GM12873 (cell line): Measurements from ENCODE around the gene KLHL36.

ENCODE experiments used
- CTCF ChIP-seq: IDR thresholded peaks from 2 replicates; pipeline ENCODE4 v1.5.1; 2012; ENCODE audit warnings: low read depth, mild to moderate bottlenecking, moderate library complexity, low read length, control low read depth; ENCODE audit not compliant: insufficient read depth; ENCODE audit errors: missing control alignments

Gene KLHL36

DNA sequence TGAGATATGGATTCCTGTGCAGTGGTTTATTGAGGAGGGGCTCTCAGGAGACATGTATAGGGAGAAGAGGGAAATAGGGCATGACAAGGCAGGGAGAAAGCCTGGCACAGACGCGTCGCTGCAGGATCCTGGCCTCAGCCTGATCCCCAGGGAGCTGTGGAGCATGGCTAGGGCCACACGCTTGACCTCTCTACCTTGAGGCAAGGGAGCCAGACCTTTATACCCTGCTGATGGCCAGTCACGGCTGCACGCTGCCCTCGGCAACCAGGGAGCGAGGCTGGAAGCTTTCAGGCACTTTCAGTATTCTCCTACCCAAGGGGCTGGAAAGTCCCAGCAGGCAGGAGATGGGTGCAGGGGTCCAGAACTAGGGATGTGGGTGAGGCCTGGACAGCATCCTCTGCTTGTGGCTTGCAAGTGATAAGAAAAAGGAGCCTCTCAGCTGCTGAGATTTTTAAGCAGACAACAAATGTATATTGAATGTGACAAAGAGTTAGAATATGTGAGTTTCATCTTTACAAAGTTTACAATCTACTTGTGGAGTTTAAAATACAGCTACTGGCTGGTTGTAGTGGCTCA, 10.0 kb upstream of the KLHL36 start:
- TF ChIP-seq CTCF, result no peak

DNA sequence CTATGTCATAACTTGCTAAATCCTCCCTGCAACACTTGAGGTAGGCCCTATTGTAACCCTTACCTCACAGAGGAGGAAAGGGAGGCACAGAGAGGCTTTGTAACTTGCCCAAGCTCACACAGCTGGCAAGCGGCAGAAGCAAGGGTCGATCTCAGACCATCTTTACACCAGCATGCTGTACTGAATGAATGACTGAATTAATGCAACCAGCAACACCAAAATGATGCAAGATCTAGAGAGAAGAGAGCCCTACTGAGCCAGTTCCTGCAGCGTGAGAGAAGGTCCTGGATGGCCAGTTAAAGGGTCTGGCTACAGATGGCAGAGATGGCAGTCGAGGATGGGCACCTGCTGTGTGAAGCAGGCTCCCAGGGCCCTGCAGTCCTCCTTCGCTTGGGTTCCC, 8.2 kb upstream of the KLHL36 start:
- TF ChIP-seq CTCF, result no peak

DNA sequence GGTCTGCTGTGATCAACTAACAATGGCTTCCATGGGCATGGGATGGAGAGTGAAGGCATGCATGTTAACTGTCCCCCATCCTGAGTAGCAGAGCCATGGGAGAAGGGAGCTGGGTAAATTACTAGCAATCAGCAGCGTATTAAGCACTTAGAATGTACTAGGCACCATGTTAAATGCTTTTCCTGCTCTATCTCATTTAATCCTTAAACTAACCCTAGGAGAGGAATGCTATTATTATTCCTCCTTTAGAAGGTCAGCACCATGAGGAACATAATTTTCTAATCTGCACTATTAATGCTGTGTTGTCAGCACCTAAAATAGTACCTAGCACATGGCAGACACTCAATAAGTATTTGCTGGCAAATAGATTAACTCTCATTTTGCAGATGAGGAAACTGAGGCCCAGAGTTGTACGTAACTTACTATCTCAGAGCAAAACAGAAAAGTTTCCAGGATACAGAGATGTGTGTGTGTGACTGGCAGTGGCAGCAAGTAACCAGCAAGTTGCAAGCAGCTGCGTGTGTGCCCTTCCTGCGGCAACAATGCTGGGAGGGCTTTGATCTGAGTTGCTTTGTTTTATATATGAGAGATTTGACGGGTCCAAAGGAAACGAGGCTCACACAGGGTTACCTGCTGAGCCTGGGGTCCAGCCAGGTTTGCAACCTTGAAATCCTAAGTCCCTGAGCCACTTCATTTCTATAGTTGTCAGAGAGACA, 6.5 kb upstream of the KLHL36 start:
- no peak for TF ChIP-seq CTCF

- TF ChIP-seq CTCF, result no peak
Measured at GRCh38 chr16:84643180-84643583, 5.1 kb upstream of the KLHL36 start.

- TF ChIP-seq CTCF, result no peak
Measured at GRCh38 chr16:84643674-84644073, 4.6 kb upstream of the KLHL36 start.

GRCh38 chr16:84648595-84649510, 542 bp downstream of the KLHL36 start:
- TF ChIP-seq CTCF, result no peak

- TF ChIP-seq CTCF, result no peak
Measured at GRCh38 chr16:84649511-84649861, 1.2 kb downstream of the KLHL36 start.
